HG03442 (cell line): Measurements from ENCODE around the gene KCNF1.
"Not testable (repeated sequence)": the region's sequence is repeated elsewhere in the genome, so short reads cannot be mapped to it uniquely, and the experiment has no call there.

Experiments used
- ATAC-seq: cut with Tn5 transposase; IDR thresholded peaks from one replicate; pipeline ENCODE4 v1.9.1; 2021; ENCODE audit warnings: mild to moderate bottlenecking, moderate library complexity; ENCODE audit not compliant: unreplicated experiment

The KCNF1 gene

GRCh38 chr2:10935953-10936942, 24.5 kb downstream of the KCNF1 start:
- no peak for ATAC-seq

- ATAC-seq = no peak
Observed at GRCh38 chr2:10939058-10939457, 27.3 kb downstream of the KCNF1 start.

GRCh38 chr2:10940596-10940995, 28.9 kb downstream of the KCNF1 start:
- ATAC-seq = no peak

- no peak for ATAC-seq
Observed at GRCh38 chr2:10941383-10941782, 29.6 kb downstream of the KCNF1 start.

GRCh38 chr2:10944799-10945198, 33.1 kb downstream of the KCNF1 start:
- no peak for ATAC-seq

GRCh38 chr2:10946394-10946793, 34.7 kb downstream of the KCNF1 start:
- no peak for ATAC-seq

GRCh38 chr2:10947005-10947440, 35.3 kb downstream of the KCNF1 start:
- ATAC-seq = no peak

- no peak for ATAC-seq
Observed at GRCh38 chr2:10947446-10948187, 35.9 kb downstream of the KCNF1 start.

- no peak for ATAC-seq
Observed at GRCh38 chr2:10948188-10948564, 36.4 kb downstream of the KCNF1 start.

- ATAC-seq = no peak
Observed at GRCh38 chr2:10948606-10949230, 37.0 kb downstream of the KCNF1 start.

GRCh38 chr2:10949835-10950234, 38.1 kb downstream of the KCNF1 start:
- no peak for ATAC-seq

GRCh38 chr2:10951558-10952414, 40.1 kb downstream of the KCNF1 start:
- no peak for ATAC-seq

- no peak for ATAC-seq
Observed at GRCh38 chr2:10954416-10954815, 42.7 kb downstream of the KCNF1 start.

GRCh38 chr2:10954856-10955818, 43.4 kb downstream of the KCNF1 start:
- no peak for ATAC-seq

GRCh38 chr2:10956006-10956790, 44.5 kb downstream of the KCNF1 start:
- no peak for ATAC-seq

GRCh38 chr2:10957391-10957790, 45.7 kb downstream of the KCNF1 start:
- no peak for ATAC-seq

GRCh38 chr2:10958452-10958851, 46.7 kb downstream of the KCNF1 start:
- not testable (repeated sequence) for ATAC-seq
